Endothelial cell of umbilical vein (primary cell): Measurements from ENCODE around the gene FANCE. TPM values are rescaled to one million over a fixed set of nuclear protein-coding genes. Genes with fewer than 3 reads are reported as not detected.

Experiments
- BruUV-seq: library from RNA; stranded (reverse); fragments of 400-500 nt; replicated peaks from 2 replicates; lab custom pipeline; 2021; lab: Mats Ljungman, UMichigan
- CTCF ChIA-PET: fragments of 300-600, 350-600 bp; sonication (Branson Sonifier 250); formaldehyde crosslinking; loops from one replicate; lab custom pipeline; 2021; ENCODE audit warnings: antibody characterized with exemption, inconsistent platforms; lab: Charles Lee
- POLR2A ChIA-PET: fragments of 300-600, 350-600 bp; sonication (Branson Sonifier 250); formaldehyde crosslinking; loops from one replicate; lab custom pipeline; 2021; ENCODE audit warnings: antibody characterized with exemption, inconsistent platforms; lab: Charles Lee
- DNase-seq: peaks from one replicate; pipeline ENCODE4 v3.0.0-alpha.2; 2011; ENCODE audit warnings: low read depth, low spot score
- FAIRE-seq: peaks from 2 replicates; lab custom pipeline; 2011; peaks lifted over from hg19 to GRCh38; lab: Jason Lieb, UNC
- H2AFZ ChIP-seq: 2 replicates; pipeline ENCODE4 v1.6.0; 2012; ENCODE audit warnings: low read depth, low read length, control low read depth, inconsistent platforms
- H3K27ac ChIP-seq: 2 replicates; pipeline ENCODE4 v1.5.1; 2011; ENCODE audit warnings: low read depth, mild to moderate bottlenecking, control low read depth, low read length, moderate library complexity; ENCODE audit not compliant: insufficient read depth
- H3K27me3 ChIP-seq, 2 experiments: 2 replicates each; pipeline versions ENCODE4 v1.6.0 to v1.6.1; 2011; ENCODE audit warnings: low read length in 2 of 2, mixed read lengths in 1 of 2; ENCODE audit not compliant: control insufficient read depth in 2 of 2, insufficient read depth in 2 of 2
- H3K36me3 ChIP-seq, 2 experiments: 2 replicates in 1 of 2; 3 replicates in 1 of 2; pipeline ENCODE4 v1.5.1; 2011; ENCODE audit warnings: low read length in 2 of 2, mild to moderate bottlenecking in 1 of 2, moderate library complexity in 1 of 2; ENCODE audit not compliant: control insufficient read depth in 2 of 2, insufficient read depth in 2 of 2; ENCODE audit errors: extremely low read depth in 1 of 2
- H3K4me1 ChIP-seq: 3 replicates; pipeline ENCODE4 v1.5.1; 2011; ENCODE audit warnings: mild to moderate bottlenecking, low read length; ENCODE audit not compliant: control insufficient read depth, insufficient read depth; ENCODE audit errors: extremely low read depth
- H3K4me2 ChIP-seq: 2 replicates; pipeline ENCODE4 v1.6.1; 2011; ENCODE audit warnings: low read length, control low read depth, mixed read lengths; ENCODE audit not compliant: insufficient read depth
- H3K4me3 ChIP-seq, 3 experiments: fragments of 200-600 bp in 1 of 3; sonication (generic), shearing (Covaris generic) in 1 of 3; replicated peaks in 1 of 3; 2 replicates each; pipeline ENCODE4 v1.5.1; 2011 to 2016; ENCODE audit warnings: control low read depth in 3 of 3, low read length in 3 of 3, mild to moderate bottlenecking in 2 of 3, inconsistent platforms in 1 of 3, low read depth in 1 of 3, moderate library complexity in 1 of 3; ENCODE audit not compliant: insufficient read depth in 1 of 3
- H3K79me2 ChIP-seq: 2 replicates; pipeline ENCODE4 v1.6.0; 2012; ENCODE audit warnings: low read length, inconsistent platforms; ENCODE audit not compliant: control insufficient read depth, insufficient read depth
- H3K9ac ChIP-seq: replicated peaks from 2 replicates; pipeline ENCODE3; 2011; ENCODE audit warnings: low read length, control low read depth; ENCODE audit not compliant: insufficient read depth; ENCODE audit errors: extremely low read depth
- H3K9me1 ChIP-seq: replicated peaks from 3 replicates; pipeline ENCODE4 v1.6.0; 2011; ENCODE audit warnings: mild to moderate bottlenecking, low read length; ENCODE audit not compliant: control insufficient read depth, insufficient read depth; ENCODE audit errors: extremely low read depth
- H3K9me3 ChIP-seq: replicated peaks from 2 replicates; pipeline ENCODE4 v1.5.1; 2012; ENCODE audit warnings: low read length, inconsistent platforms; ENCODE audit not compliant: control insufficient read depth, insufficient read depth
- H4K20me1 ChIP-seq: replicated peaks from 2 replicates; pipeline ENCODE3; 2011; ENCODE audit warnings: mild to moderate bottlenecking, low read length; ENCODE audit not compliant: control insufficient read depth, insufficient read depth; ENCODE audit errors: extremely low read depth
- CTCF ChIP-seq, 2 donors: IDR thresholded peaks; 1 replicate in 1 of 2; 2 replicates in 1 of 2; pipeline ENCODE4 v1.5.1; 2011; ENCODE audit warnings: low read length in 2 of 2, mild to moderate bottlenecking in 2 of 2, moderate library complexity in 2 of 2, control low read depth in 1 of 2, inconsistent platforms in 1 of 2, low read depth in 1 of 2; ENCODE audit not compliant: insufficient read depth in 1 of 2; ENCODE audit errors: extremely low read depth in 1 of 2
- EZH2 ChIP-seq: IDR thresholded peaks from 2 replicates; pipeline ENCODE4 v1.6.1; 2012; ENCODE audit warnings: borderline replicate concordance, low read depth, mild to moderate bottlenecking, moderate library complexity, low read length, inconsistent platforms; ENCODE audit not compliant: severe bottlenecking
- FOS ChIP-seq: IDR thresholded peaks from 2 replicates; pipeline ENCODE4 v1.6.1; 2011; ENCODE audit warnings: mild to moderate bottlenecking, low read length, moderate library complexity, borderline replicate concordance; ENCODE audit not compliant: insufficient read depth
- GATA2 ChIP-seq: IDR thresholded peaks from 2 replicates; pipeline ENCODE4 v1.7.0; 2011; ENCODE audit warnings: low read depth, mild to moderate bottlenecking, moderate library complexity, mixed read lengths, low read length; ENCODE audit not compliant: insufficient read length, insufficient read depth
- JUN ChIP-seq: IDR thresholded peaks from 2 replicates; pipeline ENCODE4 v1.6.1; 2011; ENCODE audit warnings: borderline replicate concordance, low read depth; ENCODE audit not compliant: insufficient read length, insufficient read depth
- MAX ChIP-seq: IDR thresholded peaks from 2 replicates; pipeline ENCODE4 v1.6.1; 2011; ENCODE audit not compliant: insufficient read depth, insufficient read length
- MYC ChIP-seq: IDR thresholded peaks from one replicate; pipeline ENCODE4 v1.6.1; 2011; ENCODE audit warnings: mild to moderate bottlenecking, low read depth, low read length
- POLR2A ChIP-seq: IDR thresholded peaks from 2 replicates; pipeline ENCODE4 v1.6.1; 2012; ENCODE audit warnings: low read depth, mild to moderate bottlenecking, control low read depth, low read length
- POLR2AphosphoS5 ChIP-seq: IDR thresholded peaks from 2 replicates; pipeline ENCODE4 v1.6.1; 2012; ENCODE audit warnings: low read depth, mild to moderate bottlenecking, control low read depth, low read length, moderate library complexity; ENCODE audit not compliant: insufficient read depth
- dilution Hi-C: fragments of 300-500 bp; cut with MboI; formaldehyde crosslinking; loops from one replicate; pipeline ENCODE4 v1.15.0; 2019; ENCODE audit warnings: low sequenced_read_pairs; ENCODE audit not compliant: extremely low pct_ligation_motif_present
- intact Hi-C: fragments of 100-400 bp; cut with micrococcal nuclease; formaldehyde crosslinking; loops from one replicate; pipeline ENCODE4 v1.10.0; 2022
- polyA plus RNA-seq, 4 experiments: library from polyadenylated mRNA; depleted of rRNA in 3 of 4; stranded (reverse) in 3 of 4; unstranded in 1 of 4; fragments of >200 nt; gene quantifications; 2 replicates each; pipeline versions ENCODE4 v1.2.1 to v1.2.3, GENCODE V29; 2011 to 2012; ENCODE audit warnings: missing spikeins in 1 of 4
- total RNA-seq: library from RNA; stranded (reverse); gene quantifications from 2 replicates; pipeline ENCODE4 v1.2.3, GENCODE V29; 2021

Gene FANCE
- total and polyA plus RNA-seq, 2 donors (not counting 3 experiments of a cell fraction or from before 2014, with no cell fraction given), result 9.1 to 12.7 TPM

- no peaks in the 10 kb centered on the region for H3K9me1 ChIP-seq
- dilution Hi-C loops, result no loop called here
- H3K9ac ChIP-seq, result no peak overlapping the region
- peaks cover 2 to 14% of the 10 kb centered on the region in 2 experiments for H3K36me3 ChIP-seq
- no peak for FAIRE-seq
- H3K9me3 ChIP-seq, result no peaks in the 10 kb centered on the region
- no peak for DNase-seq
- no peaks in the 10 kb centered on the region for H4K20me1 ChIP-seq
- no peaks in the 10 kb centered on the region for H3K79me2 ChIP-seq
- no peak overlapping the region for H3K4me2 ChIP-seq
- TF ChIP-seq GATA2 (no peak), POLR2A (no peak), MAX (no peak), POLR2AphosphoS5 (no peak), EZH2 (no peak), FOS (no peak), CTCF (IDR thresholded peaks at IDR 0.05; ENCODE audit: extremely low read depth in 1 of 2, insufficient read depth in 1 of 2, low read depth in 1 of 2, low read length in 2 of 2) (no peak), JUN (no peak), MYC (no peak)
- no peak overlapping the region for H3K27ac ChIP-seq
- H2AFZ ChIP-seq, result no peak overlapping the region
- no peaks in the 10 kb centered on the region for H3K4me1 ChIP-seq
- CTCF ChIA-PET, result interaction anchor here (1.0 kb wide), 1 partner anchor 34 kb away, joined by 3 read pairs; no protein-coding TSS in a partner anchor
- no peaks in the 10 kb centered on the region for H3K27me3 ChIP-seq
- H3K4me3 ChIP-seq, result no peak overlapping the region
- intact Hi-C loops, result no loop called here
- no TSS peak for BruUV-seq
- POLR2A ChIA-PET, result no interaction called here
Observed at GRCh38 chr6:35411066-35411465, 41.1 kb upstream of the FANCE start.
